WTC11 (cell line): ENCODE results near the gene PRR20G. TPM values are rescaled to one million over a fixed set of nuclear protein-coding genes. Genes with fewer than 3 reads are reported as not detected.

Experiments
- ATAC-seq: fragments of 200-7000 bp; cut with Tn5 transposase; 2 replicates; pipeline ENCODE4 v1.10.0; 2021; ENCODE audit warnings: mild to moderate bottlenecking, moderate library complexity
- CTCF ChIA-PET: fragments of 300-600 bp; sonication (Branson Sonifier 250); formaldehyde crosslinking; loops from one replicate; lab custom pipeline; 2021; ENCODE audit warnings: antibody characterized with exemption; lab: Charles Lee
- POLR2A ChIA-PET: fragments of 350-600 bp; sonication (Branson Sonifier 250); formaldehyde crosslinking; loops from one replicate; lab custom pipeline; 2021; ENCODE audit warnings: antibody characterized with exemption; lab: Charles Lee
- DNase-seq: peaks from one replicate; pipeline ENCODE4 v3.0.0; 2021; ENCODE audit warnings: low spot score
- H3K27ac Mint-ChIP-seq: 2 replicates; pipeline ENCODE4 v1.8.0; 2021; ENCODE audit warnings: mixed read lengths
- H3K27me3 Mint-ChIP-seq: 2 replicates; pipeline ENCODE4 v1.8.0; 2021; ENCODE audit warnings: low read depth, mild to moderate bottlenecking, moderate library complexity, mixed read lengths
- H3K36me3 Mint-ChIP-seq: 2 replicates; pipeline ENCODE4 v1.8.0; 2021; ENCODE audit warnings: mixed read lengths
- H3K4me1 Mint-ChIP-seq: 2 replicates; pipeline ENCODE4 v1.8.0; 2022; ENCODE audit warnings: mixed read lengths
- H3K4me3 Mint-ChIP-seq: 2 replicates; pipeline ENCODE4 v1.8.0; 2021; ENCODE audit warnings: mild to moderate bottlenecking, moderate library complexity, mixed read lengths
- H3K9me3 Mint-ChIP-seq: 2 replicates; pipeline ENCODE4 v1.8.0; 2021; ENCODE audit warnings: mixed read lengths
- CREB1 ChIP-seq: sonication (generic); formaldehyde crosslinking; IDR thresholded peaks from 2 replicates; pipeline ENCODE4 v1.8.0; 2023; ENCODE audit warnings: mild to moderate bottlenecking, missing genetic modification reagents
- EMX1 ChIP-seq: fragments of 250-450 bp; sonication (Bioruptor Pico); IDR thresholded peaks from 2 replicates; pipeline ENCODE4 v1.8.0; 2021; ENCODE audit warnings: mild to moderate bottlenecking
- FOXJ3 ChIP-seq: sonication (generic); formaldehyde crosslinking; IDR thresholded peaks from 2 replicates; pipeline ENCODE4 v1.9.0; 2021; ENCODE audit warnings: missing genetic modification reagents, mild to moderate bottlenecking, borderline replicate concordance
- FOXK1 ChIP-seq: sonication (generic); formaldehyde crosslinking; IDR thresholded peaks from 2 replicates; pipeline ENCODE4 v1.8.0; 2022; ENCODE audit warnings: mild to moderate bottlenecking, moderate library complexity, missing genetic modification reagents
- HMGA2 ChIP-seq: fragments of 250-450 bp; sonication (Bioruptor Pico); IDR thresholded peaks from 2 replicates; pipeline ENCODE4 v1.4.0; 2021; ENCODE audit warnings: mild to moderate bottlenecking, moderate library complexity
- JAZF1 ChIP-seq: fragments of 250-450 bp; sonication (Bioruptor Pico); IDR thresholded peaks from 2 replicates; pipeline ENCODE4 v1.9.0; 2021; ENCODE audit warnings: moderate library complexity, mild to moderate bottlenecking, inconsistent platforms
- JUN ChIP-seq: sonication (generic); formaldehyde crosslinking; IDR thresholded peaks from 2 replicates; pipeline ENCODE4 v1.8.0; 2023; ENCODE audit warnings: mild to moderate bottlenecking, missing genetic modification reagents
- NFYB ChIP-seq: sonication (generic); formaldehyde crosslinking; conservative IDR thresholded peaks from 2 replicates; pipeline ENCODE4 v1.8.0; 2022; ENCODE audit warnings: low read depth, missing genetic modification reagents
- PRRX2 ChIP-seq: fragments of 250-450 bp; sonication (Bioruptor Pico); IDR thresholded peaks from 2 replicates; pipeline ENCODE4 v1.8.0; 2021; ENCODE audit warnings: mild to moderate bottlenecking
- TP53 ChIP-seq: sonication (generic); formaldehyde crosslinking; IDR thresholded peaks from 2 replicates; pipeline ENCODE4 v1.8.1; 2023; ENCODE audit warnings: mild to moderate bottlenecking, missing genetic modification reagents
- ZBTB43 ChIP-seq: sonication (generic); formaldehyde crosslinking; IDR thresholded peaks from 2 replicates; pipeline ENCODE4 v1.8.1; 2023; ENCODE audit warnings: mild to moderate bottlenecking, missing genetic modification reagents
- ZNF219 ChIP-seq: sonication (generic); formaldehyde crosslinking; IDR thresholded peaks from 2 replicates; pipeline ENCODE4 v1.8.0; 2023; ENCODE audit warnings: missing genetic modification reagents, mild to moderate bottlenecking, borderline replicate concordance
- ZNF263 ChIP-seq: sonication (generic); formaldehyde crosslinking; IDR thresholded peaks from 2 replicates; pipeline ENCODE4 v1.8.1; 2022; ENCODE audit warnings: low read depth, mild to moderate bottlenecking, moderate library complexity, missing genetic modification reagents
- ZNF317 ChIP-seq: sonication (generic); formaldehyde crosslinking; IDR thresholded peaks from 2 replicates; pipeline ENCODE4 v1.8.1; 2023; ENCODE audit warnings: low read depth, mild to moderate bottlenecking, moderate library complexity, missing genetic modification reagents, borderline replicate concordance
- ZNF396 ChIP-seq: fragments of 250-450 bp; sonication (Bioruptor Pico); IDR thresholded peaks from 2 replicates; pipeline ENCODE4 v1.8.0; 2021; ENCODE audit warnings: mild to moderate bottlenecking, moderate library complexity, borderline replicate concordance
- ZNF532 ChIP-seq: fragments of 250-450 bp; sonication (Bioruptor Pico); IDR thresholded peaks from 2 replicates; pipeline ENCODE4 v1.9.0; 2021; ENCODE audit warnings: mild to moderate bottlenecking, borderline replicate concordance
- total RNA-seq: library from RNA; stranded (reverse); gene quantifications from 3 replicates; pipeline ENCODE4 v1.2.3, GENCODE V29; 2021
- TF ChIP-seq, protein P1 (sequence below): sonication (generic); formaldehyde crosslinking; IDR thresholded peaks from 2 replicates; pipeline ENCODE4 v1.8.1; 2022; ENCODE audit warnings: low read depth, mild to moderate bottlenecking, moderate library complexity, missing genetic modification reagents, borderline replicate concordance
- TF ChIP-seq, protein P2 (sequence below): sonication (generic); formaldehyde crosslinking; IDR thresholded peaks from 2 replicates; pipeline ENCODE4 v1.8.1; 2023; ENCODE audit warnings: mild to moderate bottlenecking, missing genetic modification reagents, moderate library complexity
- TF ChIP-seq, protein P3 (sequence below): sonication (generic); formaldehyde crosslinking; conservative IDR thresholded peaks from 2 replicates; pipeline ENCODE4 v1.8.1; 2023; ENCODE audit warnings: mild to moderate bottlenecking, low read depth, missing genetic modification reagents, moderate library complexity

PRR20G gene
- total RNA-seq, 1 experiment from 2014 or later: not detected

- Mint-ChIP-seq H3K9me3 (peaks cover 23% of the 10 kb centered on the region), H3K27me3 (no peaks in the 10 kb centered on the region; the same call in 1 of the 2 replicates), H3K4me3 (no peak overlapping the region), H3K27ac (no peak overlapping the region), H3K36me3 (no peaks in the 10 kb centered on the region), H3K4me1 (no peaks in the 10 kb centered on the region)
- CTCF ChIA-PET: no interaction called here
- DNase-seq (no peak), ATAC-seq (no peak)
- POLR2A ChIA-PET: no interaction called here
- TF ChIP-seq PRRX2 (CRISPR knock-in tag) (no peak), EMX1 (CRISPR knock-in tag) (no peak), ZNF263 (no peak), NFYB (CRISPR knock-in tag) (no peak), HMGA2 (CRISPR knock-in tag) (no peak), ZBTB43 (CRISPR knock-in tag) (no peak), ZNF219 (CRISPR knock-in tag) (no peak)
These were observed 19.4 kb upstream of the PRR20G start for GRCh38 chr3:127307112-127307835.

GRCh38 chr3:127306361-127307111 is 18.7 kb upstream of the PRR20G start:
- TF ChIP-seq EMX1 (CRISPR knock-in tag) (no peak), ZNF317 (CRISPR knock-in tag) (no peak), ZNF532 (CRISPR knock-in tag) (no peak), ZBTB43 (CRISPR knock-in tag) (no peak), FOXJ3 (CRISPR knock-in tag) (no peak), JAZF1 (CRISPR knock-in tag) (no peak), FOXK1 (CRISPR knock-in tag) (no peak), TP53 (CRISPR knock-in tag) (no peak), JUN (CRISPR knock-in tag) (no peak), CREB1 (CRISPR knock-in tag) (no peak), ZNF396 (CRISPR knock-in tag) (no peak), PRRX2 (CRISPR knock-in tag) (no peak)
- TF ChIP-seq, protein P1, sequence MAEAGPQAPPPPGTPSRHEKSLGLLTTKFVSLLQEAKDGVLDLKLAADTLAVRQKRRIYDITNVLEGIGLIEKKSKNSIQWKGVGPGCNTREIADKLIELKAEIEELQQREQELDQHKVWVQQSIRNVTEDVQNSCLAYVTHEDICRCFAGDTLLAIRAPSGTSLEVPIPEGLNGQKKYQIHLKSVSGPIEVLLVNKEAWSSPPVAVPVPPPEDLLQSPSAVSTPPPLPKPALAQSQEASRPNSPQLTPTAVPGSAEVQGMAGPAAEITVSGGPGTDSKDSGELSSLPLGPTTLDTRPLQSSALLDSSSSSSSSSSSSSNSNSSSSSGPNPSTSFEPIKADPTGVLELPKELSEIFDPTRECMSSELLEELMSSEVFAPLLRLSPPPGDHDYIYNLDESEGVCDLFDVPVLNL (CRISPR knock-in tag): no peak
- TF ChIP-seq, protein P2, sequence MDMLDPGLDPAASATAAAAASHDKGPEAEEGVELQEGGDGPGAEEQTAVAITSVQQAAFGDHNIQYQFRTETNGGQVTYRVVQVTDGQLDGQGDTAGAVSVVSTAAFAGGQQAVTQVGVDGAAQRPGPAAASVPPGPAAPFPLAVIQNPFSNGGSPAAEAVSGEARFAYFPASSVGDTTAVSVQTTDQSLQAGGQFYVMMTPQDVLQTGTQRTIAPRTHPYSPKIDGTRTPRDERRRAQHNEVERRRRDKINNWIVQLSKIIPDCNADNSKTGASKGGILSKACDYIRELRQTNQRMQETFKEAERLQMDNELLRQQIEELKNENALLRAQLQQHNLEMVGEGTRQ (CRISPR knock-in tag): no peak
- TF ChIP-seq, protein P3, sequence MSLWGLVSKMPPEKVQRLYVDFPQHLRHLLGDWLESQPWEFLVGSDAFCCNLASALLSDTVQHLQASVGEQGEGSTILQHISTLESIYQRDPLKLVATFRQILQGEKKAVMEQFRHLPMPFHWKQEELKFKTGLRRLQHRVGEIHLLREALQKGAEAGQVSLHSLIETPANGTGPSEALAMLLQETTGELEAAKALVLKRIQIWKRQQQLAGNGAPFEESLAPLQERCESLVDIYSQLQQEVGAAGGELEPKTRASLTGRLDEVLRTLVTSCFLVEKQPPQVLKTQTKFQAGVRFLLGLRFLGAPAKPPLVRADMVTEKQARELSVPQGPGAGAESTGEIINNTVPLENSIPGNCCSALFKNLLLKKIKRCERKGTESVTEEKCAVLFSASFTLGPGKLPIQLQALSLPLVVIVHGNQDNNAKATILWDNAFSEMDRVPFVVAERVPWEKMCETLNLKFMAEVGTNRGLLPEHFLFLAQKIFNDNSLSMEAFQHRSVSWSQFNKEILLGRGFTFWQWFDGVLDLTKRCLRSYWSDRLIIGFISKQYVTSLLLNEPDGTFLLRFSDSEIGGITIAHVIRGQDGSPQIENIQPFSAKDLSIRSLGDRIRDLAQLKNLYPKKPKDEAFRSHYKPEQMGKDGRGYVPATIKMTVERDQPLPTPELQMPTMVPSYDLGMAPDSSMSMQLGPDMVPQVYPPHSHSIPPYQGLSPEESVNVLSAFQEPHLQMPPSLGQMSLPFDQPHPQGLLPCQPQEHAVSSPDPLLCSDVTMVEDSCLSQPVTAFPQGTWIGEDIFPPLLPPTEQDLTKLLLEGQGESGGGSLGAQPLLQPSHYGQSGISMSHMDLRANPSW (CRISPR knock-in tag): no peak
- TF ChIP-seq, all 79 proteins: peak for 0
- ATAC-seq (no peak), DNase-seq (no peak)
- no peak overlapping the region for H3K4me3 Mint-ChIP-seq
- H3K9me3 Mint-ChIP-seq: peaks cover 23% of the 10 kb centered on the region
- ChIA-PET POLR2A (no interaction called here), CTCF (interaction anchor here (1.1 kb wide), 1 partner anchor 17 kb away, joined by 3 read pairs; no protein-coding TSS in a partner anchor)
- H3K27ac Mint-ChIP-seq: no peak overlapping the region
- H3K4me1 Mint-ChIP-seq: no peaks in the 10 kb centered on the region
- H3K36me3 Mint-ChIP-seq: no peaks in the 10 kb centered on the region
- H3K27me3 Mint-ChIP-seq: no peaks in the 10 kb centered on the region; the same call in 1 of the 2 replicates
